ENCODE data around the gene D2HGDH. TPM values are rescaled to one million over a fixed set of nuclear protein-coding genes. Genes with fewer than 3 reads are reported as not detected.

The D2HGDH gene
- total and polyA plus RNA-seq, 2 of the 13 experiments (the other 11 are each of a cell fraction or from before 2014, with no cell fraction given), result 19.2 to 20.3 TPM

DNA sequence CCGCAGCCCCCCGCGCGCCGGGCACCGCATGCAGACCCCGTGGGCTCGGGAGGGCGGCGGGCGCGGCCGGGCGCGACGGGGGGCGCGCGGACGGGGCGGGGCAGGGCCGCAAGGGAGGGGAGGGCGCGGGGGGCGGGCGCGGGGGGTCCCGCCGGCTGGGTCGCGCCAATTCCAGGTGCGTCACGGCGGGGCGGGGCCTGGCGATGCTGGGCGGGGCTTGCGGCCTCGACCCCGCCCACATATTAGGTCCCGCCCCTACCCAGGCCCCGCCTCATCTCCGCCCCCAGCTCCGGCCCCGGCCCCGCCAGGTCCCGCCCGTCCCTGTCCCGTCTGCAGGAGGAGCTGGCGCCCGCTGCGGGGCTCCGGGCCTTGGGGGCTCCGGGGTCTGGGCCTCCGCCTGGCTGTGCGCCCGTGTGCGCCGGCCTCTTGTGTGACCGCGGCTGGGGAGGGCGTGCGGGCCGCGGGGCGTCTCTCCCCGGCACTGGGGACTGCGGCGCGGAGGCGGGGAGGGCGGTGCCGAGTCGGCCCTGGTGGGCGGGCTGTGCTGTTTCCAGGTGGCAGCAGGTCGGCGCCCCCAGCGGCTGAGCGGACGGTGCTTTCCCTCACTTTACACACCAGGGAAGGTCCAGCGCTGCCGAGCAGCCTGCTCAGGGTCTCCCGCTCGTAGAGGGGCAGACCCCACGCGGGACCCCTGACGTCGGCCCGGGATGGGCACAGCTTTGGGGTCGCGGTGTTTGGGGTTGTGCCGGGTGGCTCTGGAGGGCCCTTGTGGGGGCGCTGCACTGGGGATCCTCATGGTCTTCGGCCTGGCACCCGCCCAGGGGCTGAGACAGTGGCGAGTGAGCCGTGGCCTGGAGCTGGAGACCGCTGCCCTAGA is 32.0 kb upstream of the D2HGDH start (continued):
- TF ChIP-seq, protein P1, sequence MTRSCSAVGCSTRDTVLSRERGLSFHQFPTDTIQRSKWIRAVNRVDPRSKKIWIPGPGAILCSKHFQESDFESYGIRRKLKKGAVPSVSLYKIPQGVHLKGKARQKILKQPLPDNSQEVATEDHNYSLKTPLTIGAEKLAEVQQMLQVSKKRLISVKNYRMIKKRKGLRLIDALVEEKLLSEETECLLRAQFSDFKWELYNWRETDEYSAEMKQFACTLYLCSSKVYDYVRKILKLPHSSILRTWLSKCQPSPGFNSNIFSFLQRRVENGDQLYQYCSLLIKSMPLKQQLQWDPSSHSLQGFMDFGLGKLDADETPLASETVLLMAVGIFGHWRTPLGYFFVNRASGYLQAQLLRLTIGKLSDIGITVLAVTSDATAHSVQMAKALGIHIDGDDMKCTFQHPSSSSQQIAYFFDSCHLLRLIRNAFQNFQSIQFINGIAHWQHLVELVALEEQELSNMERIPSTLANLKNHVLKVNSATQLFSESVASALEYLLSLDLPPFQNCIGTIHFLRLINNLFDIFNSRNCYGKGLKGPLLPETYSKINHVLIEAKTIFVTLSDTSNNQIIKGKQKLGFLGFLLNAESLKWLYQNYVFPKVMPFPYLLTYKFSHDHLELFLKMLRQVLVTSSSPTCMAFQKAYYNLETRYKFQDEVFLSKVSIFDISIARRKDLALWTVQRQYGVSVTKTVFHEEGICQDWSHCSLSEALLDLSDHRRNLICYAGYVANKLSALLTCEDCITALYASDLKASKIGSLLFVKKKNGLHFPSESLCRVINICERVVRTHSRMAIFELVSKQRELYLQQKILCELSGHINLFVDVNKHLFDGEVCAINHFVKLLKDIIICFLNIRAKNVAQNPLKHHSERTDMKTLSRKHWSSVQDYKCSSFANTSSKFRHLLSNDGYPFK (CRISPR knock-in tag; IDR thresholded peaks at IDR 0.05; ENCODE audit: borderline replicate concordance), result no peak; the same call in 1 of the 2 replicates
- no peak for TF ChIP-seq KLF13 (CRISPR knock-in tag; IDR thresholded peaks at IDR 0.05)
- no peak for TF ChIP-seq TBL1XR1 (IDR thresholded peaks at IDR 0.05; ENCODE audit: borderline replicate concordance, low read length, partially characterized antibody)
- 0 out of 2 replicates have a peak, but pooled peaks have one; percentile 25 for TF ChIP-seq RBAK (CRISPR knock-in tag; IDR thresholded peaks at IDR 0.05)
- no peak for TF ChIP-seq NFATC3 (CRISPR knock-in tag; IDR thresholded peaks at IDR 0.05)
- TF ChIP-seq ZFP36 (IDR thresholded peaks at IDR 0.05; ENCODE audit: borderline replicate concordance, low read depth, low read length, partially characterized antibody), result no peak
- TF ChIP-seq, protein P2, sequence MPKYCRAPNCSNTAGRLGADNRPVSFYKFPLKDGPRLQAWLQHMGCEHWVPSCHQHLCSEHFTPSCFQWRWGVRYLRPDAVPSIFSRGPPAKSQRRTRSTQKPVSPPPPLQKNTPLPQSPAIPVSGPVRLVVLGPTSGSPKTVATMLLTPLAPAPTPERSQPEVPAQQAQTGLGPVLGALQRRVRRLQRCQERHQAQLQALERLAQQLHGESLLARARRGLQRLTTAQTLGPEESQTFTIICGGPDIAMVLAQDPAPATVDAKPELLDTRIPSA (CRISPR knock-in tag; IDR thresholded peaks at IDR 0.05; ENCODE audit: borderline replicate concordance), result no peak
- no peak; the same call in none of the 2 replicates for TF ChIP-seq PHF20 (CRISPR knock-in tag; IDR thresholded peaks at IDR 0.05)
- peak; percentile 51; the same call in 1 of the 2 replicates for TF ChIP-seq GATAD1 (CRISPR knock-in tag; IDR thresholded peaks at IDR 0.05)
- TF ChIP-seq HNF1A (IDR thresholded peaks at IDR 0.05; ENCODE audit: low read depth), result no peak
- TF ChIP-seq HNF1A (CRISPR knock-in tag; IDR thresholded peaks at IDR 0.05; ENCODE audit: borderline replicate concordance), result peak; percentile 68; the same call in 1 of the 2 replicates
- TF ChIP-seq ZNF296 (CRISPR knock-in tag; conservative IDR thresholded peaks at IDR 0.05), result peak; percentile 61; the same call in 1 of the 2 replicates
- peak; percentile 87 for TF ChIP-seq TOPORS (CRISPR knock-in tag; IDR thresholded peaks at IDR 0.05)
- peak; percentile 68; the same call in 1 of the 2 replicates for TF ChIP-seq ZC3H4 (CRISPR knock-in tag; IDR thresholded peaks at IDR 0.05; ENCODE audit: borderline replicate concordance)
- TF ChIP-seq, protein P3, sequence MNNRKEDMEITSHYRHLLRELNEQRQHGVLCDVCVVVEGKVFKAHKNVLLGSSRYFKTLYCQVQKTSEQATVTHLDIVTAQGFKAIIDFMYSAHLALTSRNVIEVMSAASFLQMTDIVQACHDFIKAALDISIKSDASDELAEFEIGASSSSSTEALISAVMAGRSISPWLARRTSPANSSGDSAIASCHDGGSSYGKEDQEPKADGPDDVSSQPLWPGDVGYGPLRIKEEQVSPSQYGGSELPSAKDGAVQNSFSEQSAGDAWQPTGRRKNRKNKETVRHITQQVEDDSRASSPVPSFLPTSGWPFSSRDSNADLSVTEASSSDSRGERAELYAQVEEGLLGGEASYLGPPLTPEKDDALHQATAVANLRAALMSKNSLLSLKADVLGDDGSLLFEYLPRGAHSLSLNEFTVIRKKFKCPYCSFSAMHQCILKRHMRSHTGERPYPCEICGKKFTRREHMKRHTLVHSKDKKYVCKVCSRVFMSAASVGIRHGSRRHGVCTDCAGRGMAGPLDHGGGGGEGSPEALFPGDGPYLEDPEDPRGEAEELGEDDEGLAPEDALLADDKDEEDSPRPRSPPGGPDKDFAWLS (CRISPR knock-in tag; IDR thresholded peaks at IDR 0.05; ENCODE audit: borderline replicate concordance), result no peak
- TF ChIP-seq YEATS4 (CRISPR knock-in tag; IDR thresholded peaks at IDR 0.05; ENCODE audit: borderline replicate concordance), result no peak; the same call in 1 of the 2 replicates
- TF ChIP-seq ZNF850 (CRISPR knock-in tag; conservative IDR thresholded peaks at IDR 0.05), result peak; percentile 67; the same call in 1 of the 2 replicates
- TF ChIP-seq ADNP (CRISPR knock-in tag; IDR thresholded peaks at IDR 0.05), result no peak

Data from HepG2 (cell line).